ENCODE measurements around the gene ATP13A3. TPM values are rescaled to one million over a fixed set of nuclear protein-coding genes. Genes with fewer than 3 reads are reported as not detected.

ATP13A3 gene
- total and polyA plus RNA-seq, 2 of the 4 experiments (the other 2 are of a cell fraction) = 48.1 to 154 TPM

DNA sequence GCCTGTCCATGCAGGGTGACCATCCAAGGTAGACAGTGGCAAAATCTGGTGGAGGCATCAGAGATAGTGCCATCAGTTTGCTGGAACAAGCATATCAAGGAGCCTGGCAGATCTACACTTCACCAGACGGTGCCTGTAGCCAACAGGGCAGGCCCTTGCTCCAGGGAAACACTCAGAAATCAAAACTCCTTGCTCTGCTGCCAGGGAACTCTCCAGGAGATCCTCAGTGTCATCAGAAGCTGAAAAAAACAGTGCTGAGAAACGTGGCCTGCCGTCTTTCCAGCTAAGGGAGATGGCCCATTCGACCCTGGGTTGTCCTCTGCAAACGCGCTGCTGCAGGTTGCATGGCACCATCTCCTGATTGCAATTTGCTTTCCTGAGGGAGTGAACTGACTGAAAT is 30.5 kb upstream of the ATP13A3 start:
- no peak overlapping the region; a peak in 1 of 4 replicates for H4K8ac ChIP-seq (ENCODE audit: low read depth in 2 of 2, low read length in 2 of 2)
- 0 out of 2 replicates have a peak overlapping the region, but pooled peaks have one; percentile 22 for H3K14ac ChIP-seq (replicated peaks; ENCODE audit: low read depth, low read length)
- intact Hi-C loops (cut with micrococcal nuclease) = no loop called here
- H2BK5ac ChIP-seq (ENCODE audit: low read depth, low read length, poor library complexity, severe bottlenecking) = no peak overlapping the region
- DNase-seq (no peak), ATAC-seq (ENCODE audit: low read depth) (no peak; the same call in 1 of the 2 replicates)
- CTCF ChIA-PET = no interaction called here
- peak overlapping the region; percentile 13 for H4K91ac ChIP-seq (ENCODE audit: insufficient read depth, low read depth, low read length)
- H3K27ac ChIP-seq (ENCODE audit: insufficient read depth, low read length) = no peak overlapping the region
- dilution Hi-C loops (cut with HindIII; ENCODE audit: low sequenced_read_pairs, unreplicated experiment) = no loop called here
- peak overlapping the region; percentile 85; the same call in 1 of the 2 replicates for H2BK120ac ChIP-seq (ENCODE audit: low read depth, low read length)
- POLR2A ChIA-PET (ENCODE audit: unreplicated experiment) = no interaction called here
- H3K56ac ChIP-seq (ENCODE audit: extremely low read depth, insufficient read depth, low read length) = no peak overlapping the region
- 0 out of 2 replicates have a peak overlapping the region, but pooled peaks have one; percentile 95 for H2AK5ac ChIP-seq (ENCODE audit: low read depth, low read length)
- H3K9me3 ChIP-seq (ENCODE audit: control insufficient read depth, insufficient read depth, low read length) = no peaks in the 10 kb centered on the region
- H3K9ac ChIP-seq (ENCODE audit: low read depth, low read length) = no peak overlapping the region
- no peak overlapping the region for H4K5ac ChIP-seq (ENCODE audit: low read depth, low read length)
- no TSS peak for BruUV-seq (replicated peaks)
- H3K23ac ChIP-seq (ENCODE audit: low read depth, low read length) = no peak overlapping the region
- H2AK9ac ChIP-seq (replicated peaks; ENCODE audit: low read depth, low read length, poor library complexity) = peak overlapping the region; percentile 16
- in situ Hi-C loops (cut with MboI; ENCODE audit: low sequenced_read_pairs) = no loop called here
- H2BK15ac ChIP-seq (ENCODE audit: low read depth, low read length) = peak overlapping the region; percentile 23; the same call in 2 of the 3 replicates
- H3K4me2 ChIP-seq (ENCODE audit: low read depth, low read length) = no peak overlapping the region
- H2BK20ac ChIP-seq (ENCODE audit: low read depth, low read length) = peak overlapping the region; percentile 74
- H3K36me3 ChIP-seq (ENCODE audit: control insufficient read depth, insufficient read depth, low read length) = no peaks in the 10 kb centered on the region
- TF ChIP-seq RCOR1 (IDR thresholded peaks at IDR 0.05; ENCODE audit: insufficient replicate concordance, low read length) (no peak), FOS (IDR thresholded peaks at IDR 0.05; ENCODE audit: low read depth, low read length) (no peak), MAFK (IDR thresholded peaks at IDR 0.05; ENCODE audit: low read depth, low read length) (no peak), POLR2A (IDR thresholded peaks at IDR 0.05; ENCODE audit: low read depth, low read length) (no peak), ELK1 (IDR thresholded peaks at IDR 0.05; ENCODE audit: borderline replicate concordance, low read depth, low read length) (no peak)
- H3K4ac ChIP-seq (ENCODE audit: low read depth, low read length) = peak overlapping the region; percentile 59; the same call in 1 of the 2 replicates
- H4K20me1 ChIP-seq (ENCODE audit: insufficient read depth, low read length) = no peaks in the 10 kb centered on the region
- no peak overlapping the region for H2AFZ ChIP-seq (replicated peaks; ENCODE audit: low read length, poor library complexity)
- 53% methylated on average over 2 of the region's 6 CpGs; no CpG with 5 or more reads in 1 of the 2 experiments for WGBS, 2 experiments (ENCODE audit: extremely low coverage in 2 of 2, insufficient read length in 1 of 2)
- peaks cover 16% of the 10 kb centered on the region for H3K4me1 ChIP-seq (ENCODE audit: control insufficient read depth, insufficient read depth, low read length)
- H3K18ac ChIP-seq (ENCODE audit: low read depth, low read length) = peak overlapping the region; percentile 50; the same call in 1 of the 2 replicates
- no peaks in the 10 kb centered on the region for H3K27me3 ChIP-seq (ENCODE audit: control insufficient read depth, insufficient read depth, low read length)
- no peaks in the 10 kb centered on the region; a peak in 1 of 4 replicates for H3K79me1 ChIP-seq (ENCODE audit: low read depth in 1 of 2, low read length in 2 of 2)
- peaks cover 7% of the 10 kb centered on the region for H3K9me1 ChIP-seq (ENCODE audit: insufficient read depth, low read length)
- no peak overlapping the region for H3K4me3 ChIP-seq (ENCODE audit: insufficient read depth, low read depth, low read length)

Measured in IMR-90 (cell line).